CD8-positive, alpha-beta memory T cell (primary cell): ENCODE measurements around the gene AK2. TPM values are rescaled to one million over a fixed set of nuclear protein-coding genes. Genes with fewer than 3 reads are reported as not detected.
"Not testable (repeated sequence)": the region's sequence is repeated elsewhere in the genome, so short reads cannot be mapped to it uniquely, and the experiment has no call there.

Experiments
- CTCF ChIA-PET: fragments of 350-600 bp; sonication (Branson Sonifier 250); formaldehyde crosslinking; loops from one replicate; lab custom pipeline; 2021; ENCODE audit warnings: antibody characterized with exemption; lab: Charles Lee
- POLR2A ChIA-PET: fragments of 350-600 bp; sonication (Branson Sonifier 250); formaldehyde crosslinking; loops from one replicate; lab custom pipeline; 2021; ENCODE audit warnings: antibody characterized with exemption; lab: Charles Lee
- DNase-seq, 5 donors: peaks; one replicate each; pipeline versions ENCODE4 v3.0.0 to v3.0.0-alpha.2; 2020 to 2022; ENCODE audit warnings: mixed read lengths in 1 of 5
- H3K27ac ChIP-seq: one replicate; pipeline ENCODE4 v1.7.0; 2013; ENCODE audit warnings: low read depth, mild to moderate bottlenecking, low read length, moderate library complexity
- H3K27me3 ChIP-seq: 2 replicates; pipeline ENCODE4 v1.7.0; 2013; ENCODE audit warnings: low read length, mild to moderate bottlenecking; ENCODE audit not compliant: insufficient read depth, poor library complexity, severe bottlenecking
- H3K36me3 ChIP-seq: 2 replicates; pipeline ENCODE4 v1.7.0; 2013; ENCODE audit warnings: mild to moderate bottlenecking, low read length, moderate library complexity; ENCODE audit not compliant: insufficient read depth
- H3K4me1 ChIP-seq: 2 replicates; pipeline ENCODE4 v1.7.0; 2013; ENCODE audit warnings: mild to moderate bottlenecking, low read length, moderate library complexity; ENCODE audit not compliant: insufficient read depth
- H3K4me3 ChIP-seq: 2 replicates; pipeline ENCODE4 v1.7.0; 2013; ENCODE audit warnings: mild to moderate bottlenecking, low read length
- H3K9me3 ChIP-seq: 2 replicates; pipeline ENCODE4 v1.7.0; 2013; ENCODE audit warnings: mild to moderate bottlenecking, low read length
- H3K27ac Mint-ChIP-seq, 8 donors: one replicate each; pipeline ENCODE4 v1.8.0; 2020 to 2021; ENCODE audit warnings: mixed read lengths in 8 of 8, mild to moderate bottlenecking in 6 of 8, inconsistent platforms in 3 of 8, moderate library complexity in 3 of 8
- H3K27me3 Mint-ChIP-seq, 2 donors: one replicate each; pipeline ENCODE4 v1.8.0; 2020 to 2021; ENCODE audit warnings: mixed read lengths in 2 of 2, mild to moderate bottlenecking in 1 of 2, moderate library complexity in 1 of 2
- H3K36me3 Mint-ChIP-seq, 3 donors: one replicate each; pipeline ENCODE4 v1.8.0; 2020 to 2021; ENCODE audit warnings: mixed read lengths in 3 of 3, inconsistent platforms in 1 of 3, mild to moderate bottlenecking in 1 of 3
- H3K4me1 Mint-ChIP-seq, 3 donors: one replicate each; pipeline ENCODE4 v1.8.0; 2020 to 2021; ENCODE audit warnings: mixed read lengths in 3 of 3, inconsistent platforms in 1 of 3, mild to moderate bottlenecking in 1 of 3
- H3K4me3 Mint-ChIP-seq, 7 donors: one replicate each; pipeline ENCODE4 v1.8.0; 2020 to 2021; ENCODE audit warnings: mixed read lengths in 7 of 7, mild to moderate bottlenecking in 6 of 7, moderate library complexity in 4 of 7, inconsistent platforms in 2 of 7
- H3K9me3 Mint-ChIP-seq, 5 donors: one replicate each; pipeline ENCODE4 v1.8.0; 2020 to 2022; ENCODE audit warnings: mixed read lengths in 5 of 5, mild to moderate bottlenecking in 3 of 5, moderate library complexity in 2 of 5, inconsistent platforms in 1 of 5
- polyA plus RNA-seq: library from polyadenylated mRNA; unstranded; fragments of 300-500 nt; fragmentation: Illumina TruSeq; gene quantifications from one replicate; pipeline ENCODE4 v1.2.3, GENCODE V29; 2021
- total RNA-seq, 2 experiments: library from RNA; stranded (reverse); gene quantifications; one replicate each; pipeline ENCODE4 v1.2.3, GENCODE V29; 2021

The AK2 gene
- total and polyA plus RNA-seq, 3 experiments from 2014 or later, result 110 to 305 (median 288) TPM

DNA sequence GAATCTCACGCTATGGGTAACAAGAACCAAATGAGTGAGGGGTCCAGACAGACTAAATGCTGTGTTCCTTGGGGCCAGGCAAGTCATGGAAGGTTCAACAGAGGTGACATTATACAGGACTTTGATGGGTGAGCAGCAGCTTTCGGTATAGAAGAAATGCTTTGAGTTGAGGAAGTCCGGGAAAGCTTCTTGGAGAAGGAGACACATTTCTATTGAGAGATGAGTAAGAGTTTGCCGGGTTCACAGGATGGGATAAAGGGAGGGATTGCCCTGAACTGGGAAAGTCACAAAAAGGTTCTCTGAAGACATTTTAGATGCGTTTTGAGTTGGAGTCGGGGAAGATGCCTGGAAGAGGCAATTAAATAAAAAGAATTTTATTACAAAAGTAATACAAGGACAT is 43.7 kb upstream of the AK2 start:
- no peaks in the 10 kb centered on the region for H3K9me3 Mint-ChIP-seq
- H3K4me3 ChIP-seq, result peak overlapping the region; percentile 71
- H3K4me1 Mint-ChIP-seq, result peaks cover 17 to 33% (median 28%) of the 10 kb centered on the region in 3 donors
- peak overlapping the region; percentile 82 to 93 (median 87) for H3K4me3 Mint-ChIP-seq
- peaks cover 0 to 4% of the 10 kb centered on the region in 2 donors for H3K27me3 Mint-ChIP-seq
- peak overlapping the region; percentile 38 to 98 (median 84) for H3K27ac Mint-ChIP-seq
- no peaks in the 10 kb centered on the region for H3K36me3 ChIP-seq
- ChIA-PET CTCF (interaction anchor here (1.2 to 1.8 kb wide), 3 partner anchors 15 to 47 kb away, joined by 3 to 11 read pairs (median 3); no protein-coding TSS in a partner anchor), POLR2A (interaction anchor here (0.8 to 2.6 kb wide), 3 partner anchors 18 to 101 kb away, joined by 3 to 17 read pairs (median 4); partner anchors contain the start of gene TRIM62)
- no peaks in the 10 kb centered on the region for H3K27me3 ChIP-seq
- no peak for DNase-seq
- no peaks in the 10 kb centered on the region for H3K9me3 ChIP-seq
- H3K4me1 ChIP-seq, result peaks cover 15% of the 10 kb centered on the region
- H3K27ac ChIP-seq, result peak overlapping the region; percentile 35
- peaks cover 0 to 3% (median 0%) of the 10 kb centered on the region in 3 donors for H3K36me3 Mint-ChIP-seq

DNA sequence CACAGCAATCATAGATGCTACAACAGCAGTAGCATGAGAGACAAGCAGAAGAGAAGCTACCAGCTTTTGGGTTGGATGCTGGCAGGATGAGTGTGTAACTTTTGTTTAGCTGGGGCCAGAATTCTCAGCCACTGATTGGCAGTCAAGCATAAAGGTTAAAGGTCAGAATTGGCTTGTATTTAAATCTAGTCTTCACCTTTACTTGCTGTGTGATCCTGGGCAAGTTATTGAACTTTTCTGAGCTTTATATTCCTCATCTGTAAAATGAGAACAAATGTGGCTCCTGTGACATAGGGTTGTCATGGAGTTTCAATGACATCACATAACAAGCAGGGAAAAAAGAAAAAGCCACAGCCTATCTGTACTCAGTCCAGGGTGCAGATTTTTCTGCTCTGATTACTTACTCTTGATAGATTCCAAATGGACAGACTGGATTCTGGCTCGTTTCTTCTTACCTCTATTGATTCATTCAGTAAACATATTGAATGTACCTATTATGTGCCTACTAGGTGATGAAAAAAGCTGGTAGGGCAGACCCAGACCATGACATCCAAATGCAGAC is 41.4 kb upstream of the AK2 start:
- Mint-ChIP-seq H3K27me3 (peaks cover 0 to 4% of the 10 kb centered on the region in 2 donors), H3K4me1 (peaks cover 17 to 28% (median 23%) of the 10 kb centered on the region in 3 donors), H3K4me3 (peak overlapping the region in 1 of 7 donors; percentile 72), H3K27ac (peak overlapping the region in 1 of 8 donors; percentile 41), H3K9me3 (no peaks in the 10 kb centered on the region), H3K36me3 (peaks cover 0 to 3% (median 0%) of the 10 kb centered on the region in 3 donors)
- H3K27ac ChIP-seq, result no peak overlapping the region
- H3K4me3 ChIP-seq, result no peak overlapping the region
- ChIA-PET CTCF (interaction anchor here (1.0 to 2.0 kb wide), 3 partner anchors 17 to 49 kb away, joined by 3 to 9 read pairs (median 8); no protein-coding TSS in a partner anchor), POLR2A (interaction anchor here (0.5 kb wide), 1 partner anchor 179 kb away, joined by 3 read pairs; no protein-coding TSS in a partner anchor)
- H3K9me3 ChIP-seq, result no peaks in the 10 kb centered on the region
- DNase-seq, result no peak
- H3K27me3 ChIP-seq, result no peaks in the 10 kb centered on the region
- no peaks in the 10 kb centered on the region for H3K36me3 ChIP-seq
- peaks cover 15% of the 10 kb centered on the region for H3K4me1 ChIP-seq

DNA sequence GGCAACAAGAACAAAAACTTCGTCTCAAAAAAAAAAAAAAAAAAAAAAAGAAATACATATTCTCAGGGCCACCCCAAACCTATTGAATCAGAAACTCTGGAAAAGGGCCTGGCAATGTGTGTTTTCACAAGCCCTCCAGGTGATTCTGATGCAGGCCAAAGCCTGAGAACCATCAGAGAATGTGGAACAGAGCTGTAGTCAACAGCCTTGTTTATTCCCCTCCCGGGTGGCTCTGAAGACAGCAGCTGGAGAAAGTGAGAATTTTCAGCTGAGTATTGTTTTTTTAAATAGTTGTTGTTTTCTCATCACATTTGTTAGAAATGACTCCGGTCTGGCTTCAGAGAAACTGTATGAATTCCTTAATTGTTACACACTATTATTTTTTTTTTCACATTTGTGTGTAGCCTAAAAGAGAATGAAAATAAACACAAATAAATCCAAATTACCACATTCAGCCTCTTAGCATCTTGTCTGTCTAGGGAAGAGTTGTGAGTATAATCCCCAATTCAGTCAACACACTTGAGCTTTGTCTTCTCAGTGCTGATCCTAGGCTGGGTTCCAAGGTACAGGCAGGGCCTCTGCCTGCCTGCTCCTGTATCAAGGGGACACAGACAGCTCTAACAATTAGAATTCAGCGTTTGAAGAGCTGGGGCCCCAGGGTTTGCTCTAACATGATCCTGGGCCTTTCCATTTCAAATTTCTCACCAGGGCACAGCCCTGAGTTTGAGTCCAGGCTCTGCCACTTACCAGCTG is 37.7 kb upstream of the AK2 start:
- no peaks in the 10 kb centered on the region for H3K36me3 Mint-ChIP-seq
- CTCF ChIA-PET, result no interaction called here
- peaks cover 0 to 2% (median 0%) of the 10 kb centered on the region in 5 donors for H3K9me3 Mint-ChIP-seq
- Histone ChIP-seq H3K9me3 (no peaks in the 10 kb centered on the region), H3K4me1 (no peaks in the 10 kb centered on the region), H3K36me3 (no peaks in the 10 kb centered on the region), H3K4me3 (no peak overlapping the region), H3K27me3 (no peaks in the 10 kb centered on the region), H3K27ac (no peak overlapping the region)
- peaks cover 1 to 3% of the 10 kb centered on the region in 2 donors for H3K27me3 Mint-ChIP-seq
- DNase-seq, result no peak
- no peak overlapping the region for H3K27ac Mint-ChIP-seq
- H3K4me3 Mint-ChIP-seq, result no peak overlapping the region
- POLR2A ChIA-PET, result no interaction called here
- no peaks in the 10 kb centered on the region for H3K4me1 Mint-ChIP-seq

DNA sequence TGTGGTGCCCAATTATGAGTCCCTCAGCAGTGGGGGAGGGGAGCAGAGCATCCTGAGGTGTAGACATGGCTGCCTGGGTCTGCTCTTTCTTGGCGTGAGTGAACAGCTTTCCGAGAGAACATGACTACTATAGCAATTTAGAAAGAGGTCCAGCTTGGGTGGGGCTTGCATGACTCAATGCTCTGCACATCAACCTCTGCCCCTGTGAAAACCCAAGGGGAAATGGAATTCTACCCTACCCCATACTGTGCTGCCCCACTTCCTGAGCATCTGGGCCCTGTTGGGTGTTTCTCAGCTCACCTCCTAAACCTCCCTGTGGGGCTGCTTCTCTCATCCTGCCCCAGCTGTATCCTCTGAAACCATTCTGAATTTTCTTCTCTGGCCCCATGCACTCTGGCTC is 36.0 kb upstream of the AK2 start:
- Histone ChIP-seq H3K27me3 (no peaks in the 10 kb centered on the region), H3K4me3 (no peak overlapping the region), H3K9me3 (no peaks in the 10 kb centered on the region), H3K4me1 (no peaks in the 10 kb centered on the region), H3K36me3 (no peaks in the 10 kb centered on the region), H3K27ac (no peak overlapping the region)
- H3K4me1 Mint-ChIP-seq, result no peaks in the 10 kb centered on the region
- H3K27me3 Mint-ChIP-seq, result peaks cover 1 to 8% of the 10 kb centered on the region in 2 donors
- peaks cover under 1 to 3% (median 2%) of the 10 kb centered on the region in 5 donors for H3K9me3 Mint-ChIP-seq
- no peak for DNase-seq
- H3K4me3 Mint-ChIP-seq, result no peak overlapping the region
- POLR2A ChIA-PET, result no interaction called here
- CTCF ChIA-PET, result interaction anchor here (1.1 kb wide), 1 partner anchor 17 kb away, joined by 3 read pairs; no protein-coding TSS in a partner anchor
- H3K27ac Mint-ChIP-seq, result no peak overlapping the region
- peaks cover 0 to 1% (median under 1%) of the 10 kb centered on the region in 3 donors for H3K36me3 Mint-ChIP-seq

DNA sequence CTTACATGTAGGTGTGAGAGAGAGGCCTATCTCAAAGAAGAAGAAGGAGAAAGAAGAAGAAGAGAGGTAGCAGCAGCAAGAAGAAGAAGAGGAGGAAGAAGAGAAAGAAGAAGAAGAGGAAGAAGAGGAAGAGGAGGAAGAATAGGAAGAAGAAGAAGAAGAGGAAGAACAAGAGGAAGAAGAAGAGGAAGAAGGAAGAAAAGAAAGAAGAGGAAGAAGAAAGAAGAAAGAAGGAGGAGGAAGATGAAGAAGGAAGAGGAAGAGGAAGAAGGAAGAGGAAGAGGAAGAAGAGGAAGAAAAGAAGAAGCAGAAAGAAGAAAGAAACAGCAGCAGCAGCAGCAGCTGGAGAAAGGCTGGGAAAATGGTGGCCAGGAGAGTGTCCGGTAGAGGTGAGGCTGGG is 33.9 kb upstream of the AK2 start:
- Histone ChIP-seq H3K4me1 (no peaks in the 10 kb centered on the region), H3K27me3 (no peaks in the 10 kb centered on the region), H3K36me3 (no peaks in the 10 kb centered on the region), H3K9me3 (no peaks in the 10 kb centered on the region), H3K4me3 (no peak overlapping the region), H3K27ac (no peak overlapping the region)
- Mint-ChIP-seq H3K27me3 (peaks cover 6 to 17% of the 10 kb centered on the region in 2 donors), H3K9me3 (peaks cover 19 to 22% (median 21%) of the 10 kb centered on the region in 5 donors), H3K4me1 (no peaks in the 10 kb centered on the region), H3K27ac (no peak overlapping the region), H3K4me3 (no peak overlapping the region), H3K36me3 (peaks cover 0 to 22% (median 4%) of the 10 kb centered on the region in 3 donors)
- ChIA-PET POLR2A (no interaction called here), CTCF (no interaction called here)
- DNase-seq, result no peak

DNA sequence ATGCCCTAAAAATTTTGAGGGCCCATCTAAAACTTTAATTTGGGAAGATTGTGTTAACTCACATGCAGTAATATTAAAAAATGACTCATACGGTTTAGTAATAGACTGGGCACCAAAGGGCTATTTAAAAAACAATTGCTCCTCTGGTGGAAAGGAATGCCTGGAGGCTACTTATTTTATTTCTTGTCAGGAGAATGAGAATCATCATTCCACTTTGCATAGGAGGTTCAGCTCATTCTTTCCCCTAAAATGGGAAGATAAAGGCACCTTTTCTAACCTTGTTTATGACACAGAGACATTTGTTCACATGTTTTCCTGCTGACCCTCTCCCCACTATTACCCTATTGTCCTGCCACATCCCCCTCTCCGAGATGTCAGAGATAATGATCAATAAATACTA is 31.4 kb upstream of the AK2 start:
- H3K27me3 ChIP-seq, DNase-seq, H3K4me3 ChIP-seq, H3K4me1 Mint-ChIP-seq, CTCF ChIA-PET, H3K27ac Mint-ChIP-seq, H3K9me3 ChIP-seq, H3K27ac ChIP-seq, POLR2A ChIA-PET, H3K36me3 ChIP-seq, H3K4me3 Mint-ChIP-seq, H3K4me1 ChIP-seq: not testable (repeated sequence)
- H3K9me3 Mint-ChIP-seq, result peaks cover 37 to 45% (median 43%) of the 10 kb centered on the region in 5 donors
- peaks cover 10 to 21% of the 10 kb centered on the region in 2 donors for H3K27me3 Mint-ChIP-seq
- peaks cover 6 to 40% (median 9%) of the 10 kb centered on the region in 3 donors for H3K36me3 Mint-ChIP-seq

DNA sequence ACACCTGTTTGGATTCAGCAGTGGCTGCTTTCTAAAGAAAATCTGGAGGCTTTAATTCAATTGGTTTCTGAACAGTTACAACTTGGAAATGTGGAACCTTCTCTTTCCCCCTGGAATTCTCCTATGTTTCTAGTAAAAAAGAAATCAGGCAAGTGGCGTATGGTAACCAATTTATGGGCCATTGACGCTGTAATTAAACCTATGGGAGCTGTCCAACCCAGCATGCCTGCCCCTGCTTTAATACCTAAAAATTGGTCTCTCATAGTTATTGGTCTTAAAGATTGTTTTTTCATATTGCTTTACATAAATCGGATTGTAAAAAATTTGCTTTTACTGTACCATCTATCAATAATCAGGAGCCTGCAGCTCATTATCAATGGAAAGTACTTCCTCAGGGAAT is 29.8 kb upstream of the AK2 start:
- H3K9me3 ChIP-seq, H3K4me1 Mint-ChIP-seq, H3K27me3 ChIP-seq, DNase-seq, H3K27ac Mint-ChIP-seq, CTCF ChIA-PET, H3K4me1 ChIP-seq, H3K36me3 ChIP-seq, POLR2A ChIA-PET, H3K4me3 ChIP-seq, H3K27ac ChIP-seq, H3K4me3 Mint-ChIP-seq: not testable (repeated sequence)
- peaks cover 12 to 21% of the 10 kb centered on the region in 2 donors for H3K27me3 Mint-ChIP-seq
- H3K36me3 Mint-ChIP-seq, result peaks cover 8 to 52% (median 12%) of the 10 kb centered on the region in 3 donors
- H3K9me3 Mint-ChIP-seq, result peaks cover 43 to 61% (median 57%) of the 10 kb centered on the region in 5 donors

DNA sequence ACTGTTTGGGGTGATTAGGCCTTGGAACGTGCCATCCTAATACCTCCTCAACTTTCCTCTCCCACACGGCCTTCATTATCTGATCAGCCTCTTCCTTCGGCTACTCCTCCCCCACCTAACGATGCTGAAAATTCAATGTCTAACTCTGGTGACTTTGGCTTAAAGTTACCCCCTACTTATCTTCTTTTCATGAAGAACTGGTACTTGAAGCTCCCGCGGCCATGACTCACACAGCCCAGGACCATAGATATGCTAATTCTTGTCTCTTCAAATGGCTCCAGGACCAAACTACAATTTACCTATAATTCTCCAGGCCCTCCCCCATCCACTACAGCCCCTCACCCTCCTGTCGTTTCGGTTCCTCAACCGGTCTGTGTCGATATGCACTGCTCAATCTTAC is 28.6 kb upstream of the AK2 start:
- peaks cover 8 to 57% (median 12%) of the 10 kb centered on the region in 3 donors for H3K36me3 Mint-ChIP-seq
- H3K9me3 ChIP-seq, result no peaks in the 10 kb centered on the region
- peaks cover 47 to 66% (median 62%) of the 10 kb centered on the region in 5 donors for H3K9me3 Mint-ChIP-seq
- H3K27me3 Mint-ChIP-seq, result peaks cover 17 to 21% of the 10 kb centered on the region in 2 donors
- no peak overlapping the region for H3K4me3 ChIP-seq
- ChIA-PET POLR2A (no interaction called here), CTCF (no interaction called here)
- no peaks in the 10 kb centered on the region for H3K4me1 Mint-ChIP-seq
- no peak overlapping the region for H3K27ac Mint-ChIP-seq
- no peak overlapping the region for H3K27ac ChIP-seq
- H3K36me3 ChIP-seq, result no peaks in the 10 kb centered on the region
- no peak overlapping the region for H3K4me3 Mint-ChIP-seq
- H3K4me1 ChIP-seq, result no peaks in the 10 kb centered on the region
- H3K27me3 ChIP-seq, result no peaks in the 10 kb centered on the region
- DNase-seq, result no peak
